IPS DF 4.7 (cell line): ENCODE results near the gene THY1.
"Not testable (repeated sequence)": the region's sequence is repeated elsewhere in the genome, so short reads cannot be mapped to it uniquely, and the experiment has no call there.

ENCODE experiments used
- DNase-seq: peaks from one replicate; pipeline ENCODE4 v3.0.0-alpha.2; 2013; ENCODE audit warnings: low spot score; ENCODE audit errors: extremely low read depth

The THY1 gene

GRCh38 chr11:119445850-119446249, 22.9 kb upstream of the THY1 start:
- DNase-seq, result no peak

GRCh38 chr11:119445379-119445778, 22.4 kb upstream of the THY1 start:
- no peak for DNase-seq

GRCh38 chr11:119441898-119442243, 18.9 kb upstream of the THY1 start:
- DNase-seq, result no peak

- no peak for DNase-seq
These were observed 15.6 kb upstream of the THY1 start for GRCh38 chr11:119438599-119438998.

- not testable (repeated sequence) for DNase-seq
These were observed 14.5 kb upstream of the THY1 start for GRCh38 chr11:119437521-119437920.

- DNase-seq, result no peak
These were observed 13.7 kb upstream of the THY1 start for GRCh38 chr11:119436711-119437110.

GRCh38 chr11:119436093-119436492, 13.1 kb upstream of the THY1 start:
- no peak for DNase-seq

GRCh38 chr11:119434591-119435330, 11.8 kb upstream of the THY1 start:
- no peak for DNase-seq

GRCh38 chr11:119433358-119433725, 10.4 kb upstream of the THY1 start:
- no peak for DNase-seq

GRCh38 chr11:119432484-119433357, 9.7 kb upstream of the THY1 start:
- DNase-seq, result no peak

GRCh38 chr11:119431523-119431922, 8.6 kb upstream of the THY1 start:
- no peak for DNase-seq

- no peak for DNase-seq
These were observed 4.3 kb upstream of the THY1 start for GRCh38 chr11:119427279-119427678.

- DNase-seq, result no peak
These were observed 3.2 kb upstream of the THY1 start for GRCh38 chr11:119426142-119426541.

GRCh38 chr11:119424775-119425174, 1.8 kb upstream of the THY1 start:
- no peak for DNase-seq

GRCh38 chr11:119424276-119424675, 1.3 kb upstream of the THY1 start:
- DNase-seq, result no peak

- no peak for DNase-seq
These were observed 710 bp upstream of the THY1 start for GRCh38 chr11:119423509-119424254.

- no peak for DNase-seq
These were observed 797 bp downstream of the THY1 start for GRCh38 chr11:119421941-119422808.

GRCh38 chr11:119421351-119421750, 1.6 kb downstream of the THY1 start:
- DNase-seq, result no peak

GRCh38 chr11:119420631-119421030, 2.3 kb downstream of the THY1 start:
- no peak for DNase-seq

- no peak for DNase-seq
These were observed 3.0 kb downstream of the THY1 start for GRCh38 chr11:119419834-119420492.

- no peak for DNase-seq
These were observed 3.7 kb downstream of the THY1 start for GRCh38 chr11:119419246-119419645.
